Neuronal stem cell (in vitro differentiated cells): ENCODE measurements around the gene PPP2R2B.

ENCODE experiments used
- DNase-seq: peaks from one replicate; pipeline ENCODE4 v3.0.0-alpha.2; 2013; ENCODE audit warnings: low spot score
- H2AFZ ChIP-seq: one replicate; pipeline ENCODE4 v1.6.1; 2013; ENCODE audit warnings: mild to moderate bottlenecking, low read length, inconsistent platforms
- H2AK5ac ChIP-seq: 2 replicates; pipeline ENCODE4 v1.6.1; 2013; ENCODE audit warnings: low read depth, mild to moderate bottlenecking, inconsistent platforms, low read length, moderate library complexity, mixed read lengths
- H2BK120ac ChIP-seq: 2 replicates; pipeline ENCODE4 v1.6.1; 2013; ENCODE audit warnings: low read depth, mild to moderate bottlenecking, inconsistent platforms, low read length, moderate library complexity, mixed read lengths
- H2BK12ac ChIP-seq: one replicate; pipeline ENCODE4 v1.6.1; 2013; ENCODE audit warnings: low read length, inconsistent platforms
- H2BK15ac ChIP-seq: 2 replicates; pipeline ENCODE4 v1.6.1; 2013; ENCODE audit warnings: mild to moderate bottlenecking, low read length, inconsistent platforms, mixed read lengths
- H2BK5ac ChIP-seq: one replicate; pipeline ENCODE4 v1.6.1; 2013; ENCODE audit warnings: inconsistent platforms, mild to moderate bottlenecking, low read length, moderate library complexity
- H3K14ac ChIP-seq: one replicate; pipeline ENCODE4 v1.6.1; 2013; ENCODE audit warnings: low read length, inconsistent platforms
- H3K18ac ChIP-seq: 2 replicates; pipeline ENCODE4 v1.6.1; 2013; ENCODE audit warnings: low read length, inconsistent platforms
- H3K23ac ChIP-seq: 2 replicates; pipeline ENCODE4 v1.6.1; 2013; ENCODE audit warnings: low read depth, mild to moderate bottlenecking, mixed read lengths, low read length, inconsistent platforms; ENCODE audit not compliant: poor library complexity
- H3K27ac ChIP-seq: replicated peaks from 3 replicates; pipeline ENCODE4 v1.5.1; 2013; ENCODE audit warnings: low read length, inconsistent platforms
- H3K27me3 ChIP-seq, 3 experiments: 2 replicates each; pipeline ENCODE4 v1.6.1; 2013; ENCODE audit warnings: low read length in 3 of 3, mild to moderate bottlenecking in 2 of 3, inconsistent platforms in 1 of 3, low read depth in 1 of 3, mixed read lengths in 1 of 3, moderate library complexity in 1 of 3; ENCODE audit not compliant: control insufficient read depth in 3 of 3, insufficient read depth in 3 of 3
- H3K36me3 ChIP-seq, 2 donors: replicated peaks in 1 of 2; 2 replicates each; pipeline ENCODE4 v1.6.1; 2013; ENCODE audit warnings: low read length in 2 of 2; ENCODE audit not compliant: control insufficient read depth in 2 of 2, insufficient read depth in 2 of 2
- H3K4ac ChIP-seq: 2 replicates; pipeline ENCODE4 v1.6.1; 2013; ENCODE audit warnings: inconsistent platforms, mild to moderate bottlenecking, low read length, moderate library complexity
- H3K4me1 ChIP-seq, 2 donors: 1 replicate in 1 of 2; 2 replicates in 1 of 2; pipeline ENCODE4 v1.6.1; 2013; ENCODE audit warnings: low read length in 2 of 2, low read depth in 1 of 2; ENCODE audit not compliant: control insufficient read depth in 2 of 2, insufficient read depth in 1 of 2
- H3K4me2 ChIP-seq: one replicate; pipeline ENCODE4 v1.6.1; 2013; ENCODE audit warnings: mild to moderate bottlenecking, low read length, inconsistent platforms; ENCODE audit not compliant: insufficient read depth, poor library complexity, severe bottlenecking
- H3K4me3 ChIP-seq, 2 donors: 2 replicates each; pipeline ENCODE4 v1.5.1; 2013; ENCODE audit warnings: low read length in 2 of 2, mild to moderate bottlenecking in 2 of 2, inconsistent platforms in 1 of 2, moderate library complexity in 1 of 2
- H3K79me1 ChIP-seq: one replicate; pipeline ENCODE4 v1.6.1; 2013; ENCODE audit warnings: low read depth, mild to moderate bottlenecking, inconsistent platforms, low read length, moderate library complexity
- H3K9ac ChIP-seq: one replicate; pipeline ENCODE4 v1.6.1; 2013; ENCODE audit warnings: mild to moderate bottlenecking, low read depth, low read length, inconsistent platforms; ENCODE audit not compliant: poor library complexity
- H3K9me3 ChIP-seq, 2 donors: replicated peaks in 1 of 2; 2 replicates each; pipeline versions ENCODE3 to v1.6.1; 2013; ENCODE audit warnings: low read length in 2 of 2, mild to moderate bottlenecking in 2 of 2, inconsistent platforms in 1 of 2, low read depth in 1 of 2, mixed read lengths in 1 of 2, moderate library complexity in 1 of 2; ENCODE audit not compliant: control insufficient read depth in 2 of 2, insufficient read depth in 1 of 2
- H4K8ac ChIP-seq: one replicate; pipeline ENCODE4 v1.6.1; 2013; ENCODE audit warnings: low read depth, mild to moderate bottlenecking, inconsistent platforms, low read length, moderate library complexity
- H4K91ac ChIP-seq: one replicate; pipeline ENCODE4 v1.6.1; 2013; ENCODE audit warnings: low read length, low read depth, mild to moderate bottlenecking, inconsistent platforms; ENCODE audit not compliant: poor library complexity
- WGBS, 2 donors: extraction: QIAGEN DNeasy Blood & Tissue Kit; methylation state at CpG; one replicate each; pipeline ENCODE4 v1.1.7; 2013; ENCODE audit warnings: missing lambda C conversion rate in 2 of 2, mixed read lengths in 1 of 2; ENCODE audit not compliant: insufficient read length in 2 of 2, insufficient replicate concordance in 1 of 2; ENCODE audit errors: extremely low coverage in 2 of 2; 5-methylcytosine and 5-hydroxymethylcytosine counted together

PPP2R2B gene

DNA sequence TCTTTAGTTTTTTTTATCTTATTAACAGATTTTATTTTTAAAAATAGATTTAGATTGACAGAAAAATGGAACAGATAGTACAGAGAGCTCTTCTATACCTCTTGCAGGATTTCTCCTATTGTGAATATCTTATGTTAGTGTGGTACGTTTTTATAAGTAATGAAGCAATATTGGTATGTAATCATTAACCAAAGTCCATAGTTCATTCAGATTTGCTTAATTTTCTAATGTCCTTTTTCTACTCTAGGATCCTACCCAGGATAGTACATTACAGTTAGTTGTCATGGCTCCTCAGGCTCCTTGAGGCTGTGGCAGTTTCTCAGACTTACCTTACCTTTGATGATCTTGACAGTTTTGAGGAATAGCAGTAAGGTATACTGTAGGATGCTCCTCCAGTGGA lies 30.4 kb downstream of the PPP2R2B start:
- no peak overlapping the region for H2AFZ ChIP-seq
- H3K9me3 ChIP-seq: no peaks in the 10 kb centered on the region
- H4K8ac ChIP-seq: no peak overlapping the region
- no peak overlapping the region for H2AK5ac ChIP-seq
- no peak overlapping the region for H3K4me2 ChIP-seq
- H2BK5ac ChIP-seq: no peak overlapping the region
- no peak overlapping the region for H3K18ac ChIP-seq
- no peak overlapping the region for H3K4ac ChIP-seq
- no peak overlapping the region for H2BK120ac ChIP-seq
- no peaks in the 10 kb centered on the region for H3K36me3 ChIP-seq
- no peaks in the 10 kb centered on the region for H3K79me1 ChIP-seq
- H3K27ac ChIP-seq: no peak overlapping the region
- H3K27me3 ChIP-seq: no peaks in the 10 kb centered on the region
- no peak for DNase-seq
- H3K4me1 ChIP-seq: peaks cover 0 to 12% of the 10 kb centered on the region in 2 donors
- no peak overlapping the region for H3K9ac ChIP-seq
- H3K23ac ChIP-seq: no peak overlapping the region
- H3K14ac ChIP-seq: no peak overlapping the region
- H4K91ac ChIP-seq: no peak overlapping the region
- no peak overlapping the region for H2BK12ac ChIP-seq
- no peak overlapping the region for H3K4me3 ChIP-seq
- no CpG with 5 or more reads among the region's 1 CpG for WGBS, 2 donors
- H2BK15ac ChIP-seq: no peak overlapping the region

DNA sequence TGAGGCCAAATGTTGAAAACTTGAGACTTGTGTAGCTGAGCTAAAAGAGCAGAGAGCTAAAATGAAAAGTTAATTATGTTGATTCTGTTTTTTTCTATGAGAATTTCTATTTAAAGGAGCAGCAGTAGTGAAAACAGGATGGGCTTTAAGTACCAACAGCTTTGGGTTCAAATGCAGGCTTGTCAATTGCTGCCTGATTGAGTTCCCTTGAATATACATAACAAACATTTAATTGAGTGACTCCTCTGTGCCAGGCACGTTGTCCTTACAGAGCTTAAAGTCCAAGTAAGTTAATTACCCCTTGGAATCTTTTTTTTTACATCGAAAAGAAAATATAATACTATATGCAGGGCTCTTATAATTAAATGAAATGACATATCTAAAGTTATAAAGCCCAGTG lies 38.5 kb downstream of the PPP2R2B start:
- Histone ChIP-seq H3K4me3 (no peak overlapping the region), H3K36me3 (no peaks in the 10 kb centered on the region), H2BK120ac (no peak overlapping the region), H4K91ac (no peak overlapping the region), H3K18ac (no peak overlapping the region), H3K27ac (no peak overlapping the region), H3K14ac (no peak overlapping the region), H3K9me3 (no peaks in the 10 kb centered on the region), H2BK12ac (no peak overlapping the region), H2AK5ac (no peak overlapping the region), H2BK15ac (no peak overlapping the region), H2BK5ac (no peak overlapping the region), H3K27me3 (no peaks in the 10 kb centered on the region), H3K4ac (no peak overlapping the region), H3K4me2 (no peak overlapping the region), H3K79me1 (no peaks in the 10 kb centered on the region), H3K23ac (no peak overlapping the region), H4K8ac (no peak overlapping the region), H3K4me1 (no peaks in the 10 kb centered on the region), H3K9ac (no peak overlapping the region), H2AFZ (no peak overlapping the region)
- no CpG with 5 or more reads among the region's 2 CpGs for WGBS, 2 donors
- no peak for DNase-seq

DNA sequence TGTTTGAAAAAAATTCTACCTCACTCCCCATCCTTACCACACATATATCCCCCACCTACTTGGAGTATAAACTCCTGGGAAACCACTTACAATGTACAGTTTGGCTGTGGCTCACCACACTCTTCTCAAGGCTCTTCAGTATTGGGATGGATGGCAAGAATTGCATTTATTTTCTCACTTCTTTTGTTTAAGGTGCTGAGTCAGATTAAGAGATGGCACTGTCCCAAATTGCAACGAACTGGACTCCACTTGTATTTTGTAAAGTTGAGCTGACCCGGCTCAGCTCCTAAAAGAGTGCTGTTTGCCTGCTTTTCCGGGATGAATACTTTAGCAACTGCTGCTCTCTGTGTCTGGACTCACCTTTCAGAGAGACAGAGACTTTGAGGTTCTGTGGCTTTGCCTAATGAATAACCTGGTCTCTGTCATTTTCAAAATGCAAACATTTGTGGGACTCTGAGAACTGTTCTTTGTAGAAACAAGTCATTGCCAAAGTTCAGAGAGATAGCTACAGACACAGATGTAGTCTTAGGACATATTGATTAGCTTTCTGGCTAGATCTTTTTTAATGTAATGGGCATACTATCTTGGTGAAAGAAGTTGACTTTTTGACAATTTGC lies 42.2 kb downstream of the PPP2R2B start:
- H3K14ac ChIP-seq: no peak overlapping the region
- no peaks in the 10 kb centered on the region for H3K79me1 ChIP-seq
- no peak overlapping the region for H3K4me2 ChIP-seq
- no peak overlapping the region for H2BK15ac ChIP-seq
- H3K9me3 ChIP-seq: no peaks in the 10 kb centered on the region
- H2BK12ac ChIP-seq: no peak overlapping the region
- no peaks in the 10 kb centered on the region for H3K36me3 ChIP-seq
- H2BK120ac ChIP-seq: no peak overlapping the region
- H3K27ac ChIP-seq: no peak overlapping the region
- peaks cover 0 to 1% of the 10 kb centered on the region in 2 donors for H3K4me1 ChIP-seq
- H2AK5ac ChIP-seq: no peak overlapping the region
- DNase-seq: no peak
- H3K18ac ChIP-seq: no peak overlapping the region
- WGBS, 2 donors: no CpG with 5 or more reads among the region's 3 CpGs
- no peak overlapping the region for H3K9ac ChIP-seq
- H3K27me3 ChIP-seq: no peaks in the 10 kb centered on the region
- no peak overlapping the region for H3K4ac ChIP-seq
- no peak overlapping the region for H4K8ac ChIP-seq
- H4K91ac ChIP-seq: no peak overlapping the region
- no peak overlapping the region for H2AFZ ChIP-seq
- no peak overlapping the region for H3K4me3 ChIP-seq
- no peak overlapping the region for H2BK5ac ChIP-seq
- H3K23ac ChIP-seq: no peak overlapping the region

DNA sequence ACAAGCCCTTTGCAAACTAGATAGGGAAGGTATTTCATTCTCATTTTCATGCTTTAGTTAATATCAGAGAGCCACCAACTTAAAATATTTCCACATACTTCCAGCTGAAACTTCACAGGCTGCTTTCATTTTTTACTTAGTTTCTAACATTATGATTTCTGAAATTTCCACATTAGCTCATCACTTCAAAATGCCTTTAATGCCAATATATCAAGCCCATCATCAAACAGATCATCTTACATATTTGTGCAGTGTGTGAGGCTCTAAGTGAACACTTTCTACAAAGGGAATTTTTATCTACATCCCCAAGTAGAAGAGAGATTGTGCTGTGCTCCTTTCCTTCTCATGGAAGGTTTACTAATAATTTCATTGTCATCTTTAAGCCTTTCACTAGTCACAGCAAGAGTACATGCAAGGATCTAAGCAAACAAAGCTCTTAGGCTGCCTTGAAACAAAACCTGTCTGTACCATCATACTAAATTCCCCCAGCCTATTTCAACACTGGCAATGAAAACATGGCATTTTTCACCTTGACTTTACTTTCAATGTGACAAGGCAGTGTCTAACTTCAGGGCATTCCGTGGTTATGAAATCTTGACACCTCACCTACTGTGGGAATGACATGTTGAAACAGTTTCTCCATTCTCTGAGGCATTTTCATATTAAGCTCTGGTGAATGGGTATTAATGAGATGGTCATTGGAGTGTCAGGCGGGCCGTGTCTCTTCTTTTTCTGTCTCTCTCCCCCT lies 45.4 kb downstream of the PPP2R2B start:
- H3K36me3 ChIP-seq: no peaks in the 10 kb centered on the region
- H4K91ac ChIP-seq: no peak overlapping the region
- no peak overlapping the region for H2AK5ac ChIP-seq
- H4K8ac ChIP-seq: no peak overlapping the region
- no peaks in the 10 kb centered on the region for H3K9me3 ChIP-seq
- H2BK5ac ChIP-seq: no peak overlapping the region
- H2BK12ac ChIP-seq: no peak overlapping the region
- no peak overlapping the region for H3K14ac ChIP-seq
- no peak overlapping the region for H2AFZ ChIP-seq
- WGBS, 2 donors: no CpG with 5 or more reads among the region's 3 CpGs
- H3K27ac ChIP-seq: no peak overlapping the region
- no peak overlapping the region for H3K9ac ChIP-seq
- H3K27me3 ChIP-seq: no peaks in the 10 kb centered on the region
- H3K4me1 ChIP-seq: peaks cover 0 to 1% of the 10 kb centered on the region in 2 donors
- H3K4me2 ChIP-seq: no peak overlapping the region
- H3K4me3 ChIP-seq: no peak overlapping the region
- H2BK15ac ChIP-seq: no peak overlapping the region
- DNase-seq: no peak
- no peak overlapping the region for H3K18ac ChIP-seq
- H2BK120ac ChIP-seq: no peak overlapping the region
- no peak overlapping the region for H3K4ac ChIP-seq
- no peaks in the 10 kb centered on the region for H3K79me1 ChIP-seq
- H3K23ac ChIP-seq: no peak overlapping the region
